Naive thymus-derived CD8-positive, alpha-beta T cell (primary cell): Measurements from ENCODE around the gene FUS. TPM values are rescaled to one million over a fixed set of nuclear protein-coding genes. Genes with fewer than 3 reads are reported as not detected.

Experiments
- ATAC-seq, 2 donors: fragments of 150-1000 bp; cut with Tn5 transposase in 1 of 2; sonication (Bioruptor Pico), chemical (Tn5 transposase) in 1 of 2; 1 replicate in 1 of 2; 2 replicates in 1 of 2; pipeline ENCODE4 v1.10.0; 2021; ENCODE audit warnings: mild to moderate bottlenecking in 2 of 2, moderate library complexity in 2 of 2
- POLR2A ChIA-PET: fragments of 350-600 bp; sonication (Branson Sonifier 250); formaldehyde crosslinking; loops from one replicate; lab custom pipeline; 2021; ENCODE audit warnings: antibody characterized with exemption; lab: Charles Lee
- DNase-seq, 10 donors: peaks; one replicate each; pipeline versions ENCODE4 v3.0.0 to v3.0.0-alpha.2; 2020 to 2022
- H3K27ac Mint-ChIP-seq, 10 donors: one replicate each; pipeline ENCODE4 v1.8.0; 2020 to 2022; ENCODE audit warnings: mild to moderate bottlenecking in 10 of 10, mixed read lengths in 10 of 10, moderate library complexity in 4 of 10, inconsistent platforms in 1 of 10
- H3K27me3 Mint-ChIP-seq, 5 donors: one replicate each; pipeline ENCODE4 v1.8.0; 2021 to 2022; ENCODE audit warnings: mixed read lengths in 5 of 5
- H3K36me3 Mint-ChIP-seq, 3 donors: one replicate each; pipeline ENCODE4 v1.8.0; 2020 to 2022; ENCODE audit warnings: mixed read lengths in 3 of 3, mild to moderate bottlenecking in 2 of 3, inconsistent platforms in 1 of 3
- H3K4me1 Mint-ChIP-seq, 4 donors: one replicate each; pipeline ENCODE4 v1.8.0; 2021 to 2022; ENCODE audit warnings: mixed read lengths in 4 of 4
- H3K4me3 Mint-ChIP-seq, 10 donors: one replicate each; pipeline ENCODE4 v1.8.0; 2020 to 2022; ENCODE audit warnings: mild to moderate bottlenecking in 10 of 10, mixed read lengths in 10 of 10, moderate library complexity in 6 of 10, inconsistent platforms in 1 of 10
- H3K9me3 Mint-ChIP-seq, 9 donors: one replicate each; pipeline ENCODE4 v1.8.0; 2020 to 2022; ENCODE audit warnings: mixed read lengths in 9 of 9, mild to moderate bottlenecking in 3 of 9, inconsistent platforms in 1 of 9, moderate library complexity in 1 of 9
- polyA plus RNA-seq, 3 donors: library from polyadenylated mRNA; unstranded; fragments of 300-500 nt; fragmentation: Illumina TruSeq; gene quantifications; one replicate each; pipeline ENCODE4 v1.2.3, GENCODE V29; 2021
- total RNA-seq, 8 experiments: library from RNA in 2 of 8; stranded (reverse) in 2 of 8; gene quantifications; one replicate each; pipeline ENCODE4 v1.2.3 and lab custom pipeline; 2021 to 2026

The FUS gene
- total RNA-seq (100 to 1,000 TPM; 607 to 637 TPM), polyA plus RNA-seq (100 to 1,000 TPM; 118 to 163 (median 149) TPM), total RNA-seq (lab: John Stamatoyannopoulos, UW) (86.9 to 307 (median 127) reads per million in 6 experiments)

- Mint-ChIP-seq H3K27ac (peak within 1 kb of the TSS; percentile 97 to 100 (median 99)), H3K9me3 (no peaks in the 10 kb centered on the region), H3K4me1 (peaks cover 43 to 70% (median 59%) of the 10 kb centered on the region in 4 donors), H3K27me3 (peaks cover 0 to 3% (median 0%) of the 10 kb centered on the region in 5 donors), H3K36me3 (peaks cover 7 to 42% (median 32%) of the 10 kb centered on the region in 3 donors), H3K4me3 (peak within 1 kb of the TSS; percentile 92 to 98 (median 95))
- DNase-seq, result peak; percentile 83 to 98 (median 92)
- ATAC-seq, result peak; percentile 54 to 62
- POLR2A ChIA-PET, result interaction anchor here (0.6 to 6.6 kb wide), 51 partner anchors 10 to 1039 kb away, joined by 3 to 240 read pairs (median 5); partner anchors contain the start of genes ARMC5, BCKDK, ITGAX and KAT8
Measured at GRCh38 chr16:31179747-31180459, at the start of gene FUS. Gene FUS (plus strand): TSS chr16:31180139. CDS start chr16:31180215, 76 bp downstream.

DNA sequence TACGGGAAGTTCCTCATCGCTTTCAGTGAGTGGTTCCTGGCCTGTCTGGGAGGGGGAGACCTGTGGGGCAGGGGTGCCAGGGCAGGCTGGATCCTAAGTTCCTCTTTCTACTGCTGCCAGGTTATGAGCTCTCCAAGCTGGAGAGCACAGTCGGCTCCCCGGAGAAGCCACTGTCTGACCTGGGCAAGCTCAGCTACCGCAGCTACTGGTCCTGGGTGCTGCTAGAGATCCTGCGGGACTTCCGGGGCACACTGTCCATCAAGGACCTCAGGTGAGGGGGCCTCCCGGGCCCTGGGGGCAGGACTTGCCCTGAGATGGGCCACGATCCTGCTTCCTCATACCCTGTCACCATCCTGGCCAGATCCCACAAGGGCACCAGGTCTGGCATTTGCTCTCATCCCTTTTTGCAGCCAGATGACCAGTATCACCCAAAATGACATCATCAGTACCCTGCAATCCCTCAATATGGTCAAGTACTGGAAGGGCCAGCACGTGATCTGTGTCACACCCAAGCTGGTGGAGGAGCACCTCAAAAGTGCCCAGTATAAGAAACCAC lies 49.5 kb upstream of the FUS start:
- POLR2A ChIA-PET, result interaction anchor here (1.0 kb wide), 1 partner anchor 12 kb away, joined by 4 read pairs; no protein-coding TSS in a partner anchor
- DNase-seq (no peak), ATAC-seq (no peak)
- peaks cover 0 to 9% (median 5%) of the 10 kb centered on the region in 4 donors for H3K4me1 Mint-ChIP-seq
- peak overlapping the region in 1 of 10 donors; percentile 3 for H3K27ac Mint-ChIP-seq
- no peaks in the 10 kb centered on the region for H3K9me3 Mint-ChIP-seq
- no peaks in the 10 kb centered on the region for H3K27me3 Mint-ChIP-seq
- peaks cover 0 to 57% (median 2%) of the 10 kb centered on the region in 3 donors for H3K36me3 Mint-ChIP-seq
- H3K4me3 Mint-ChIP-seq, result no peak overlapping the region

DNA sequence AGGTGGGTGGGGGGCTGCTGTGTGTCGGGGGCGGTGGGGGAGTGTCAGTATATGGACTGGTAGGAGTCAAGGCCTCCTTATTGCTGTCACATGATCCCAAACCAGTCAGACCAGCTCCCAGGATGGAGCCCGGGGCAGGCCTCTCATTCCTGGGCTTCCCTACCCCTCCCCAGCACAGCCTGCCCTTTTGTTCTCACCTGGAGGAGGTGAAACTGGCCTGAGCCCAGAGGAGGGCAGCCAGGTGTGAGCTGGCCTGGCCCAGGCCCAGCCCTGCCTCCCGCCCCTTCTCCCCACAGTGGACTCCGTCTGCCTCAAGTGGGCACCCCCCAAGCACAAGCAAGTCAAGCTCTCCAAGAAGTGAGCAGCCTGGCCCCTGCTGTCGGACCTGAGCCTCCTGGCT lies 49.0 kb upstream of the FUS start:
- no peak overlapping the region for H3K27ac Mint-ChIP-seq
- H3K27me3 Mint-ChIP-seq, result no peaks in the 10 kb centered on the region
- POLR2A ChIA-PET, result interaction anchor here (0.5 to 1.5 kb wide), 3 partner anchors 12 to 43 kb away, joined by 3 to 6 read pairs (median 4); no protein-coding TSS in a partner anchor
- H3K9me3 Mint-ChIP-seq, result no peaks in the 10 kb centered on the region
- DNase-seq (no peak), ATAC-seq (no peak)
- no peak overlapping the region for H3K4me3 Mint-ChIP-seq
- H3K36me3 Mint-ChIP-seq, result peaks cover 0 to 54% (median 2%) of the 10 kb centered on the region in 3 donors
- H3K4me1 Mint-ChIP-seq, result peaks cover 0 to 7% (median 6%) of the 10 kb centered on the region in 4 donors

DNA sequence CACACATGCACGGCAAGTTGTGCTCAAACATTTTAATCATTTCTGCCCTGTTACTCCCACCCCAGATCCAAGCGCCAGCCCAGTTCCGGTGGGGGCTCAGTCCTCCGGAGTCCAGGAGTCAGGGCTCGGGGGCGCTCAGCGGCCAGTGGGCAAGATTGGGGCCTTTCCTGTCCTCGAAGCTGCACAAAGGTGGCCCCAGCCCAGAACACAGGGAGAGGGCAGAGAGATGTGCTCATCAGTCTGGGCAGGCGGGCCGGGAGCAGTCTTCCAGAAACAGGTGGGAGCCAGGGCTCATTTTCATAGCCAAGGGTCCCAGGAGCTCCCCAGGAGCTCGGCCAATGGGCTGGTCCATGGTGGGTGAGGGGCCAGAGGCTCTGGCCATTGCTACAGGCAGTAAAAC lies 48.5 kb upstream of the FUS start:
- H3K36me3 Mint-ChIP-seq, result peaks cover 0 to 48% (median 2%) of the 10 kb centered on the region in 3 donors
- H3K4me1 Mint-ChIP-seq, result peaks cover 0 to 5% (median 3%) of the 10 kb centered on the region in 4 donors
- DNase-seq, result no peak
- H3K4me3 Mint-ChIP-seq, result no peak overlapping the region
- H3K9me3 Mint-ChIP-seq, result no peaks in the 10 kb centered on the region
- peak overlapping the region in 2 of 10 donors; percentile 15 to 44 for H3K27ac Mint-ChIP-seq
- ATAC-seq, result no peak
- H3K27me3 Mint-ChIP-seq, result no peaks in the 10 kb centered on the region
- POLR2A ChIA-PET, result interaction anchor here (0.5 to 1.5 kb wide), 2 partner anchors 11 to 43 kb away, joined by 3 to 6 read pairs; no protein-coding TSS in a partner anchor

DNA sequence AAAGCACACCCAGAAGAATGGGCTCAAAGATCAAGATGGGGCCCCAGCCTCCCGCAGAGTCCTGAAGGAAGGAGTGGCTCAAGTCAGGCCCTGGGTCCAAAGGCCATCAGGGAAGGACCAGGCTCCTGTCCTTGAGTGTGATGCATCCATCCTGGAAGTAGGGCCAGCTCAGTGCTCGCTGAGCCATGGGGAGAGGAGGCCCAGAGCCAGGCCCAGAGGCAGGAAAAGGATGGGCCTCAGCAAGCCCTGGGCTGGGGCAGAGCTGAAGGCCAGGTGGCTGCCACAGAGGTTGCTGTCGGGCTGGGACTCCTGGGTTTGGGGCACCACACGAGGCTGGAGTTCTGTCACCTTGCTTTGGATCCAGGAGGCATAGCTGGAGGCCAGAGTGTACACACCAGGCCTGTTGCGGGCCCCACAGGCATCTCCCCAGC lies 48.1 kb upstream of the FUS start:
- peaks cover 0 to 48% (median 2%) of the 10 kb centered on the region in 3 donors for H3K36me3 Mint-ChIP-seq

GRCh38 chr16:31132303-31132979 lies 47.5 kb upstream of the FUS start:
- Mint-ChIP-seq H3K9me3 (no peaks in the 10 kb centered on the region), H3K36me3 (peaks cover 0 to 45% (median 2%) of the 10 kb centered on the region in 3 donors), H3K4me1 (peaks cover 0 to 5% (median 3%) of the 10 kb centered on the region in 4 donors), H3K27ac (peak overlapping the region in 4 of 10 donors; percentile 25 to 84 (median 36)), H3K27me3 (no peaks in the 10 kb centered on the region), H3K4me3 (no peak overlapping the region)
- ATAC-seq, result peak; percentile 14 to 18
- POLR2A ChIA-PET, result interaction anchor here (0.9 to 1.5 kb wide), 2 partner anchors 10 to 15 kb away, joined by 3 to 6 read pairs; partner anchors contain the start of gene KAT8
- DNase-seq, result no peak

More for the DNA sequence above, 48.1 kb upstream of the FUS start:
- DNase-seq (no peak), ATAC-seq (peak in 1 of 2 donors; percentile 18)
- POLR2A ChIA-PET, result interaction anchor here (1.5 kb wide), 1 partner anchor 11 kb away, joined by 6 read pairs; no protein-coding TSS in a partner anchor
- peak overlapping the region in 1 of 10 donors; percentile 44 for H3K27ac Mint-ChIP-seq
- H3K4me3 Mint-ChIP-seq, result no peak overlapping the region
- H3K27me3 Mint-ChIP-seq, result no peaks in the 10 kb centered on the region
- no peaks in the 10 kb centered on the region for H3K9me3 Mint-ChIP-seq
- peaks cover 0 to 5% (median 3%) of the 10 kb centered on the region in 4 donors for H3K4me1 Mint-ChIP-seq

DNA sequence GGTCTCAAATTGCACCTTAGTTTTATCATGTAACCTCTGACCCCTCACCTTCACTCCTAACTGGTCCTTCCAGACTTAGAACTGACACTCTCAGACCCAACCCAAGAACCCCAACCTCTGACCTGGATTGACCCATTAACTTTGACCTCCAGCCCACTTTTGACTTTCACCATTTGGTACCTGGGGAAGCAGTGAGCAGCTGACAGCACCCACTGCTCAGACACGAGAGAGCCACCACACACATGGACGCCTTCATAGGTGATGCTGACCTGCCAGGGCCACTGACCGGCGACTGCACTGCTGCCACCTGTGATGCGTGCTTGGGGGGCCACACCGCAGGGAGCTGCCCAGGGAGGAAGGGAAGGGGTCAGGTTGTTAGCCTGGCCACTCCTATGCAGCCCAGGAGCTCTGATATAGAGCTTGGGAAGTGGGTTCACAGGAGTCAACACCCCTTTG lies 46.9 kb upstream of the FUS start:
- peak overlapping the region in 5 of 10 donors; percentile 25 to 84 (median 46) for H3K27ac Mint-ChIP-seq
- peaks cover 0 to 5% (median 1%) of the 10 kb centered on the region in 4 donors for H3K4me1 Mint-ChIP-seq

DNA sequence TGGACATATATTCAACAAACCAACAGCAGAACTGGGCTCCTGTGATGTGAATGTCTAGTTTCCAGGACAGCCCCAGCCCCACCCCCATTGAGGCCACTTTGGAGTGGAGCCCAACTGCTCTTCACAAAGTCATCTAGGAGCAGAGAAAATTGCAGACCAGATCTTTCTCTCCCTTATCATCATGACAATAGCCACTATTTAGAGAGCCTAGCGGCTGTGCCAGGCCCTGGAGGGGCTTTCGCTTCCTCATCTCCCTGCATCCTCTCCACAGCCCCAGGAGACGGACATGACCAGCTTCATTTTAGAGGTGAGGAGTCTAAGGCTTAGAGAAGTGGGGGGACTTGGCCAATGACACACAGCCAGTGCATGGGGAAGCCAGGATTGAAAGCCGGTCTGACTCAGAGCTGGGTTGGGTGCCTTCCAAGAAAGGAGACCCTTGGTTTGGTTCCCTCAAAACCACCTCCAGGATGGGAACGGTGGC lies 45.8 kb upstream of the FUS start:
- POLR2A ChIA-PET, result interaction anchor here (0.9 to 2.5 kb wide), 3 partner anchors 15 to 46 kb away, joined by 3 to 10 read pairs (median 5); partner anchors contain the start of genes FUS and KAT8
- no peak for DNase-seq
- peaks cover 0 to 31% (median 2%) of the 10 kb centered on the region in 3 donors for H3K36me3 Mint-ChIP-seq
- peaks cover 0 to 8% (median 0%) of the 10 kb centered on the region in 4 donors for H3K4me1 Mint-ChIP-seq
- ATAC-seq, result no peak
- no peaks in the 10 kb centered on the region for H3K27me3 Mint-ChIP-seq
- no peaks in the 10 kb centered on the region for H3K9me3 Mint-ChIP-seq
- peak overlapping the region in 3 of 10 donors; percentile 28 to 84 (median 61) for H3K27ac Mint-ChIP-seq
- H3K4me3 Mint-ChIP-seq, result no peak overlapping the region

More for the DNA sequence above, 46.9 kb upstream of the FUS start:
- DNase-seq, result no peak
- Mint-ChIP-seq H3K4me3 (no peak overlapping the region), H3K36me3 (peaks cover 0 to 38% (median 2%) of the 10 kb centered on the region in 3 donors), H3K27me3 (no peaks in the 10 kb centered on the region), H3K9me3 (no peaks in the 10 kb centered on the region)
- POLR2A ChIA-PET, result interaction anchor here (0.9 kb wide), 1 partner anchor 15 kb away, joined by 3 read pairs; the partner anchor contains the start of gene KAT8
- no peak for ATAC-seq

- ATAC-seq (no peak), DNase-seq (no peak)
- POLR2A ChIA-PET, result interaction anchor here (0.9 to 2.5 kb wide), 3 partner anchors 16 to 45 kb away, joined by 3 to 10 read pairs (median 5); partner anchors contain the start of genes FUS and KAT8
- H3K4me1 Mint-ChIP-seq, result peaks cover 0 to 8% (median 0%) of the 10 kb centered on the region in 4 donors
- H3K36me3 Mint-ChIP-seq, result peaks cover 0 to 26% (median 2%) of the 10 kb centered on the region in 3 donors
- H3K4me3 Mint-ChIP-seq, result no peak overlapping the region
- no peaks in the 10 kb centered on the region for H3K27me3 Mint-ChIP-seq
- H3K9me3 Mint-ChIP-seq, result no peaks in the 10 kb centered on the region
- peak overlapping the region in 1 of 10 donors; percentile 84 for H3K27ac Mint-ChIP-seq
Measured at GRCh38 chr16:31134625-31135534, 45.1 kb upstream of the FUS start.

GRCh38 chr16:31135535-31136286 lies 44.2 kb upstream of the FUS start, which contains the start of gene PRSS8:
Gene PRSS8 (minus strand): TSS chr16:31135727. CDS start chr16:31135498, 229 bp downstream.
- Mint-ChIP-seq H3K4me1 (peaks cover 0 to 9% (median 0%) of the 10 kb centered on the region in 4 donors), H3K27me3 (no peaks in the 10 kb centered on the region), H3K4me3 (no peak within 1 kb of the TSS), H3K9me3 (no peaks in the 10 kb centered on the region), H3K36me3 (peaks cover 0 to 21% (median 2%) of the 10 kb centered on the region in 3 donors), H3K27ac (peak within 1 kb of the TSS in 2 of 10 donors; percentile 70 to 84)
- DNase-seq (no peak), ATAC-seq (no peak)
- POLR2A ChIA-PET, result interaction anchor here (1.3 to 2.5 kb wide), 3 partner anchors 18 to 139 kb away, joined by 4 to 10 read pairs (median 5); partner anchors contain the start of genes FUS and KAT8
